NCI-H748 (cell line): ENCODE results near the gene MAST4.
A peak's percentile ranks its signal among the peaks of the same experiment; 100 is the strongest.

ENCODE experiments used
- DNase-seq: peaks from one replicate; lab custom pipeline; 2025; ENCODE audit not compliant: unreplicated experiment; lab: John Stamatoyannopoulos, UW

The MAST4 gene

DNA sequence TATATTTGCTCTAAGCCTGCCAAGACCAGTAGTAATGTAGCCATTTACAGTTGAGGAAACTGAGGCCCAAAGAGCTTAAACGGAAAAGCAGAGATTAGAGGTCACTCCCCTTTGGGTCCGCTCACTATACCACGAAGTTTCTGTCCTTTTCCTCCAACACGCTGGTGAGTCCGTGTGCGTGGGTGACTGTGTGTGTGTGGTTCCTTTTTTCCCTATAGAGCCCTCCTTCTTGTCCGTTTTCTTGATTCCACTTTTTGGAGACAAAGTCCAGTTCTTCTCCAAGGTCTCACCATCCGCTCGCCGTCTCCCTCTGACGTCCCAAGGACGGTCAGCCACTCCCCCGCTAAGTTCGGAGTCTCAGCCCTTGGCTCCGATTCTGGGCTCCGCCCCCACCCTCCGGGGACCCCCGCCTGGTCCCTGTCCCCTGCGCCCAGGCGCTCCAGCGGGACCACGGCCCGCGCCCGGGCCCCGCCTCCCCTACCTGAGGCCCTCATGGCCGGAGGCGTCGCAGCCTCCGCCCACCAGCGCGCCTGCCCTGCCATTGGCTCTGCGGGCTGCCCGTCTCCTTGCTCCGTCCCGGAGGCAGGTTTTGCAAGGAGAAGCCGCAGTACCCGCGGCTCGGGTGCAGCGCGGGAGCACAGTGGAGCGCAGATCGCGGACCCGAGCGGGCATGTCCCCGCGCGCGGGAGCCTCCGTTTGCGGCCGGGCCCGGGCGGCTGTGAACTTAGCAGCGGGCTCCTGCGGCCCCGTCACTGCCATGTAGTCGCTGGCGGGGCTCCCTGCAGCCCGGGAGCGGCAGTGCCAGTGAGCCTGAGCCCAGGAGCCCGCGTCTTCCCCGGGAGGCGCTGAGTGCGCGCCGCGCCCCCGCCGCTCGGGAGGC, at the start of gene MAST4:
MAST4 (plus strand) TSS at position 638 of the 880 bp plus-strand sequence. CDS start 263 bp downstream, outside the sequence.
- DNase-seq, result peak; percentile 97

DNA sequence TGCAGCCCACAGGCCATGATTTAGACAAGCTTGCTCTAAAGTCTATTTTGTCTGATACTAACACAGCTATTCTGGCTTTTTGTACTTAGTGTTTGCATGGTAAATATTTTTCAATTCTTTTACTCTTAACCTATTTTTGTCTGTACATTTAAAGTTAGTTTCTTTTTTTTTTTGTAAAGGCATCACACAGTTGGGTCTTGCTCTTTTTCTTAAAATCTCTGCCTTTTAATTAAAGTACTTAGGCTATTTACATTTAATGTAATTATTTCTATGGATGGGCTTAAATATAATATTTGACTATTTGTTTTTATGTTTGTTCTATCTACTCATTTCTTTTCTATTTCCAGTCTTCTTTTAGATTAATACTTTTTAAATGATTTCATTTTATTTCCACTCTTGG, 49.7 kb upstream of the MAST4 start:
- DNase-seq, result no peak

DNA sequence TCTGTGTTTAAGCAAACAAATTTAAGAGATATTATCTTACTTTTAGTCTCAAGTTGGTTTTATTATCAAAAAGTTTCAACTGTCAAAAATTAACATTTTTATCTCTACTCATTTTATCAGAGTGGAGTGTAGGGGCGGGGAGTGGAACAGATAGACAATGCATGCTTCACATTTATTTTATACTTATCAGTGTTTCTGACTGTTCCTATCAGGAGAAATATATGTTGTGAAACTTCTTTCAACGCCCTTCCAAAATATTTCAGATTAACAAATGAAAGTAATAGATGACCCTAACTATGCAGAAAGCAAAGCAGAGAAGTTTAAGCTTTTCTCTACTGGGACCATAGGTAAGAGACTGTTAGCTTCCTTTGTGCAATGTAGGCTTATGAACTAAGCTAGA, 44.9 kb upstream of the MAST4 start:
- DNase-seq, result no peak

DNA sequence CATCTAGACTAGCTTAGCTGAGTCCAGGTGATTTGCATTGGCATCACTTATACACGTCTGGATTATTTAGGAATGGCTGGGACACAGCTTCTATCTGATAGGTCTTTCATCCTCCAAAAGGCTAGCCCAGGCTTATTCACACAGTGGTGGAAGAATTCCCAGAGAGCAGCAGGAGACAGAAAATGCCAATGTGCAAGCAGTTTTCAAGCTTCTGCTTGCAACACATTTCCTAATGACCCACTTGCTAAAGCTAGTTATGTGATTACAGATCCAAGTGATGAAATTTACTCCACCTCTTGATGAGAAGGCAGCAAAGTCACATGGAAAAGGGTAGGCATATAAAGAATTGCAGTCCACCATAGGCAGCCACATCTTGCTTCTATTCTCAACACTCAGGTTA, 44.2 kb upstream of the MAST4 start:
- DNase-seq, result no peak

DNA sequence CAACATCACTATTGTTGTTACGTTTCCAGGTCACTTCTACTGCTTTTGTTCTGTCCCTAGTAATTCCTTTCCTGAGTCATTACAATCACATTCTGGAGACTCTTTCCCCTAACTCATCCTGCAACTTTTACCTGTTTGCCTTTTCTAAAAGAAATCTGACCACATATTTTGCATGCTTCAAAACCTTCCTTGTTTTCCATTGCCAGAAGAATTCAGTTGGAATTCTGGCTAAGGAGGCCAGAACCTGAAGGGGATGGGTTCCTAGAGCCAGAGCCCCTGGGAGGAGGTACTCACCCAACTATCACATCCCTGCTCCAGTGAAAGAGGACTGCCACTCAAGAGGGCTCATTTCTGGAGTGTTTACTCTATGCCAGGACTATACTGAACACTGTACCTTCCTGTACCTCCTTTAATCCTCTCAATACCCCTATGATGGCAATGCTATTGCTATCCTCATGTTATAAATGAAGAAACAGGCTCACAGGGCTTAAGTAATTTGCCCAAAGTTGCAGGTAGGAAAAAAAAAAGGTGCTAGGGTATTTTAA, 42.8 kb upstream of the MAST4 start:
- DNase-seq, result no peak

DNA sequence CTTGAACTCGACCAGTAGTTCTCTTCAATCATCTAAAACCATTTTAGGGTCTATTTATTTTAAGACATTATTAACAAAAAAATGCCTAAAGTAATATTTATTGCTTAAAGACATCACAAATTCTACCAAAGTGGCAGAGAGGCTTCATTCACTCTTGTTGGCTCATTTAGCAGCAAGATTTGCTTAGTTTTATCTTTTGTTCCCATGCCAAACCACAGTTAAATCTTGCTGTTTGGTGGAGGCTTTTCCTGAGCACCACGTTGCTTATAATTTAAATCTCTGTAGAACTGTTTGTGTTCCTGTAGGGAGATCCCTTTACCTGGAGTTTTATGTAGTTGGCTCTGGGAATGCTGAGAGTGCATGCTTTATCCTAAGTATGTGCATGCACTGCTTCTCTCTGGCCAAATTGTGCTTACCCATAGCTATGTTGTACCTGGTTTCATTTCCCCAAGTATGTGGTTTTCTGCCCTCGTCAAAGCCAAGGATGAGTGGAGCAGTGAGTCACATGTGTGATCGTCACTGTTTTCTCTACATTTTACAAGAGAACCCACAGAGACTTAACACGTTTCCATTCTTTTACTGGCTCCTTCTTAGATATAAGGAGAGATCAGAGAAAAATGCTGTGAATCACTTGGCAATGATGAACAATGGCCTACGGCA, 42.1 kb upstream of the MAST4 start:
- DNase-seq, result no peak

DNA sequence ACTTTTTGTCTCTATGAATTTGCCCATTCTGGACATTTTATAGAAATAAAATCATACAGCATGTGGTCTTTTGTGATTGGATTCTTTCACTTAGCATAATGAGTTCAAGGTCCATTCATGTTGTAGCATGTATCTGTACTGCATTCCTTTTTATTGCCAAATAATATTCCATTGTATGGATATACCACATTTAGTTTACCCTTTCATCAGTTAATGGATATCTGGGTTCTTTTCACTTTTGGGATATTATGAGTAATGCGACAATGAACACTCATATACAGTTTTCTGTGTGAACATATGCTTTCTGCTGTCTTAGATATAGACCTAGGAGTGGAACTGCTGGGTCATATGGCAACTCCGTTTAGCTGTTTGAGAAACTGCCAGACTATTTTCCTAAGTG, 41.3 kb upstream of the MAST4 start:
- no peak for DNase-seq

DNA sequence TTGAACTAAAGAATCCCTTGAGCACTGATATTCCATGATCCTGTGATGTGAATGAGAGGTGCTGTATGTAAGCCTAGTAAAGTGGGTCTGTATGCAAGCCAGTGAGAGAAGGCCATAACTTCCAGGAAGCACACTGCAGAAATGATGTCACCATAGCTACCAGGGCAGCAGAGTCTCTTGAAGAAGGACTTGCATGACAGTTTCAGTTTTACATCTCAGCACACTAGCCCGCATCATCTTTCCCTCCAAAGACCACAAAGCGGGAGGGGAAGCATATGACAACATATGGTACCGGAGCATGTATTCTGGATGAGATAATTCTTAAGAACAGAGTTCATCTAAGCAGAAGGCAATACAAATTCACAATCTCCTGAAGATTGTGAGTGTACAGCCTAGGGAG, 37.6 kb upstream of the MAST4 start:
- peak; percentile 14 for DNase-seq

DNA sequence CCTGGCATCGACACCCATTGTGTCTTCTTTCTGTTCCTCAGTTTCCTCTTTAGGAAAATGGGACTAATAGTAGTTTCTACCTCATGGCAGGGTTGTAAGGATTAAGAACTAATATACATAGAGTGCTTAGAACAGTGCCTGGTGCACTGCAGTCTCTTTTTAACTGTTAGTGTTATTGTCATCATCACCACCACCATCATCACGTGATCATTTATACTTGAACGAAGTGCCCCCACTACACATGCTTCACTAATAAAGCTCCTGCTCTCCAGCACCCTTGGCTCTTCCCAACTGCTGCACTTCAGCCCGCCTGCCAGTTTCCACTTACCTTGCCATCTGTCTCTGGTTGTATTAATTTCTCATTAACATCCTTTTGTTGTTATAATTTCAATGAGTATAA, 35.8 kb upstream of the MAST4 start:
- no peak for DNase-seq

DNA sequence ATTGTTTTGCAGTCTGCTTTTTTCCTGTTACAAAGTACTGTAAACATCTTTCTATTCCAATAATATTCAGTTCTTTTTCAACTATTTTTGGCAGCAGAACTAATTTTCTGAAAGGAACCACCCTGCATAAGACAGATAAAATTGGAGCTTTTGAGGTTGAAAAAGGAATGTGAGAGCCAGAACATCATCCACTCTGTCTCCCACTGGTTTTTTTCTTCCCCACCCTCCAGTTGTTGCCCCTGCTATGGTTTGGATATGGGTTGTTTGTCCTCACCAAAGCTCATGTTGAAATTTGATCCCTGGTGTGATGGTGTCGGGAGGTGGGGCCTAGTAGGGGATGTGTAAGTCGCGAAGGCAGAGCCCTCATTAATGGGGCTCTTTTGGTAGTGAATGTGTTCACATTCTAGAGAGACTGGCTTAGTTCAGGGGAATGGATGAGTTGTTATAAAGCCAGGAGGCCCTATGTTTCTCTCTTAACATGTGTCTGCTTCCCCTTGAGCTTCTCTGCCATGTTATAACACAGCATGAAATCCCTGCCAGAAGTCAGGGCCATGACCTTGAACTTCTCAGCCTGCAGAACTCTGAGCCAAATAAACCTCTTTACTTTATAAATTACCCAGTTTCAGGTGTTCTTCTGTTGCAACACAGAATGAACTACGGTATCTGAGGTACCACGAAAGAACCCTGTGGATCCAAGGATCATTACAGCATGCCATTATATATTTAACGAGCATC, 34.8 kb upstream of the MAST4 start:
- peak; percentile 57 for DNase-seq

DNA sequence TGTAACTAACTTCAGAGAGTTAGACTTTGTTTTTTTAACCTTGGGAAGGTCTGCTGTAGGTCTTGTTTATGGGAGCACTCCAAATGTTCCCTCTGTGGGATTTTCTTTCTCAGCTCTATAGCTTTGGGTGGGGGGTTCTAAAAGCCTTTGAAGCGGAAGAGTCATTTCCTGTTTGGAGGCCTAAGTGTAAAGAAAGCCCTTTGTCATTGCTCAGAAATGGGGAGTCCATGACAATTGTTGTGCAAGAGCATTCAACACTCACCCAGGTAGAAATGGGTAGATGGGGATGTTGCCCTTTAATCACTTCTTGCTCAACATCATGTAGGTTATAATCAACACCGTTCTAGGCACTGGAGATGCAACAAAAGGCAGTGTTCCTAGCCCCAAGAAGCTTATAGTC, 30.3 kb upstream of the MAST4 start:
- DNase-seq, result no peak

DNA sequence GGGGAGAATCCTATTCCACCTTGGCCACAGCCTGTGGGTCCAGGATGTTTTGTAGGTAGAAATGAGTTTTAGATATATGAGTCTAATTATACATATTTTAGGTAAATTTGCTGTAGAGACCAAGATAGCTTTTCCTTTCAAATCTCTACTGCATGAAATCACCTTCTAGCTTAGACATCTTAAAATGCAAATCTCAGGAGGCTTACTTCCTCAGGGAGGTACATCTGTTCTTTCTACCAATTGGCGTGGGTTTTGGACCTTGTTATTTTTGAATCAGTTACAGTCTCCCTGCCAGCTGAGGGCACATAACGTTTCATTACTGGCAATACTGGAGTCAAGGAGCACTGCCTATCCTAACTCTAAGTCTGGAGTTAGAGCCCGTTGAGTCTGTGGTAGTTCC, 28.7 kb upstream of the MAST4 start:
- DNase-seq, result no peak

DNA sequence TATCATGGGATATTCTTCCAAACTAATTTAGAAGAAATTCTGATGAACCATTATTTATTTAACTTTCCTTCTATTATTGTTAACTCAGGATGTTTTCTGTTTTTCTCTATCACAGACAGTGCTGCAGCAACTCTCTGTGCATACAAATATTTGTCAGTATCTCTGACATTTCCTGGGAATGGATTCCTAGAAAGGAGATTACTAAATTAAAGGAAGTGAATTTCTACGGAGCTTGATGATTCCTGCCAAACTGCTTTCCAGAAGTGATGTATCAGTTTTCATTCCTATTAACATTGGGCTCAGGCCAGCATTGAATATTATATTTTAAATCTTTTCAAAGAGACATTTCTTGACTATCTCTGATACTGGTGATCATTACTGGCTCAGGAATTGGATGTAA, 26.0 kb upstream of the MAST4 start:
- no peak for DNase-seq

DNA sequence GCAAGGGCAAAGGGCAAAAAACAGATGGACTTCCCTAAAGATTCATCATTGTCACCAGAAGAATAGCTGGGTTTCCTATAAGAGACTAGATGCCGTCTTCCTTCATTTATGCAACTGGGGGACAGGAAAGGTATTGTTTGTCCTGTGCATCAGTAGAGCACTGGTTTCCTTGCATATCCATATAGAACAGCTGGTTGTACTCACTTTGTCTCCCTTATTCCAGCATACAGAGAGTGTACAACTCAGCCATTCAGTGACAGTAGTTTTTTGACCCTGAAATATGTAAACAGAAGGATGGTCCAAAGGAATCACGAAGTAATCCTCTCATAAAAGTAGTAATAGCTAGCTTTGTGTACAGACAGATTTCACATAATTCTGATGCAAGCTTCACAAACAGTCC, 22.5 kb upstream of the MAST4 start:
- DNase-seq, result no peak

DNA sequence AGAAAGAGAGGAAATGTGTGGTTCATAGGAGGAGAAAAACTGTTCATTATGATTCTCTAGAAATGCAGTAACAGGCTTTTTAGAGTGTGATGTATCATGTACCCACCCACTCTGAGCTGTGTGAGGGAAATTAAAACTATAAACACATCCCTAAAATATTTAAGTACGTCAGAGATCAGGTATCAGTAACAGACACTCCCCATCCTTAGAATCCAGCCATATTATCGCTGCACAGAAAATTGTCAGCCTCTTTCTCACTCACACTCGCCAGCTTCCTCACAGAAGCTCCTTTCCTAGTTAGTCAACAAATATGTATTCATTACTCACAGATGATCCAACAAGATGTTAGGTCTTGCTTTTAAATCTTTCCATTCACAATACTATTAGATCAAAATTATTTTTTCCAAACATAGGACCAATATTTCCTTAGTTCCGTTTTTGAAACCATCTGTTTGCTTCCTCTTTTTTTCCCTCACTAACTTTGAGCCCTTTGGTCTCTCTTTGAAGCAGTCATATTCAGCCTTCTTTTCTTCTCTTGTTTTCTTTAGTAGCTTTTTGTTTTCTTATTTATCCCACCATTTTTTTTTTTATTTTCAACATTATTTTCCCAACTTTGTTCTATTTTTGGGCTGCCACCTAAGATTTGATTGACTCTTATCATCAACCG, 13.6 kb upstream of the MAST4 start:
- peak; percentile 71 for DNase-seq

DNA sequence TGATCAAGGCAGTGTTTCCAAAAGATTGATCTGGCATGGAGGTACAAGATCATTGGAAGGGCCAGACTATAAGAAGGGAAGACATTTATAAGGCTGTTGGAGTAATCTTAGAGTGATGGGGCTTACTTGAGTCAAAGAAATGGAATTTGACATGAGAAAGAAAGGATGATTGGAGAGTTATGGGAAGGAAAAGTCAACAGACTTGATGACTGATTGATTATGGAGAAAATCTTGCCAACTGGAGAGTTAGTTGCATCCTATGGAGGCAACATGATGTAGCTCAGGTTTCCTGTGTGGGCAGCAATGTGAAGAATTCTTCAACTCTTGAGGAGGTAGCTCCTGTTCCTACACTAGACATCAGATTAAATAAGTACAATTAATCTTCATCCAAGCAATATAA, 10.9 kb upstream of the MAST4 start:
- DNase-seq, result no peak

DNA sequence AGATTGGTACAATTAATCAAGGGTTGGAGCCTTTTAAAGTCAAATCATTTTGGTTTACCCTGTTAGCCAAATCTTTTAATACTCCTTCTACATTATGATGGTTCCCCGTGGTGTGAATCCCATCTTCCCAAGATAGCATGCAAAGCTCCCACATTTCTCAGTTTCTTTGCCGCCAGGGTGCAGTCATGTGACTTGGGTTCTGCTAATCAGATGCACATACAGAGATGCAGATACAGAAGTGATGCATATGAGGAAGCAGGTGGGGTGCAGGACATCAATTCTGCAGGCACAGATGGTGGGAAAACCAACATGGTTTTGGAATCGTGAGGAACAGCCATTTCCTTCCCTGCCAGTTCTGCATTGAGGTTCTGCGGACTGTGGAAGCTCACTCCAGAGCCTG, 8.4 kb upstream of the MAST4 start:
- no peak for DNase-seq

DNA sequence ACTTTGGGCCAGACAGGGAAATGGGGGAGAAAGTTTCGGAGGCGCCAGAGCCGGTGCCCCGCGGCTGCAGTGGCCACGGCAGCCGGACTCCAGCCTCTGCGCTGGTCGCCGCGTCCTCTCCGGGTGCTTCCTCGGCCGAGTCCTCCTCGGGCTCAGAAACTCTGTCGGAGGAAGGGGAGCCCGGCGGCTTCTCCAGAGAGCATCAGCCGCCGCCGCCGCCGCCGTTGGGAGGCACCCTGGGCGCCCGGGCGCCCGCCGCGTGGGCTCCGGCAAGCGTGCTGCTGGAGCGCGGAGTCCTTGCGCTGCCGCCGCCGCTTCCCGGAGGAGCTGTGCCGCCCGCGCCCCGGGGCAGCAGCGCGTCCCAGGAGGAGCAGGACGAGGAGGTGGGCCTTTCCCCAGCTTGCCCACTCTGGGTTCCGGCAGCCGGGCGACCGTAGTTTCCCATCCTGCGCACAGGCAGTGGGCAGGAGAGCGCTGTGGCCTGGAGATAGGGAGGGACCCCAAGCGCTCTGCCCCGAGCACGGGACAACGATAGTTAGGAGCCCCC, 516 bp downstream of the MAST4 start:
- peak; percentile 80 for DNase-seq

DNA sequence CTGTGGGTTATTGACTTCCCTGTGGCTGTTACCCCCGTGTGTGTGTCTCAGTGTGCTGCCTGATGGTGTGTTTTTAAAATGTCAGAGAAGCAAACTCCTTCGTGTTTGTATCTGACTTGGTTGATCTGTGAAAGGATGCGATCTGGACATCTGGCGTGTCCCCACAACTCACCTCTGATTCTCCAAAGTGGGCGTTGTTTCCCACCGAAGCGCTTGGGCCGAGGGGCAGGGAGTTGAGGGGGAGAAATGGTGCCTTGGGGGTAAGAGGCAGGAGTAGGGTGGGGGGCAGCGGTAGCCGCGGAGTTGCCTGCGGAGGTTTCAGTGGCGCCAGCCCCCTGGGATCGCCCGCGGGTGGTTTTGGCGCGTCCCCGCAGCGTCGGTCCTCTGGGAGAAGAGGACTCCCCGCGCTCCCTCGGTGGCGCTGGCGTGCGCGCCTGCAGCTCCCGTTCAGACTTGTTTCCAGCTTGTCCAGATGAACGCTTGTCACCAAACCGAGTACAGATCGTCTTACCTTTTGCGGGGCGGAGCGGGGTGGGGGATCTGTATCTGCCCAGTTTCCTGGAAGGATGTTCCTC, 1.1 kb downstream of the MAST4 start:
- DNase-seq, result peak; percentile 91

DNA sequence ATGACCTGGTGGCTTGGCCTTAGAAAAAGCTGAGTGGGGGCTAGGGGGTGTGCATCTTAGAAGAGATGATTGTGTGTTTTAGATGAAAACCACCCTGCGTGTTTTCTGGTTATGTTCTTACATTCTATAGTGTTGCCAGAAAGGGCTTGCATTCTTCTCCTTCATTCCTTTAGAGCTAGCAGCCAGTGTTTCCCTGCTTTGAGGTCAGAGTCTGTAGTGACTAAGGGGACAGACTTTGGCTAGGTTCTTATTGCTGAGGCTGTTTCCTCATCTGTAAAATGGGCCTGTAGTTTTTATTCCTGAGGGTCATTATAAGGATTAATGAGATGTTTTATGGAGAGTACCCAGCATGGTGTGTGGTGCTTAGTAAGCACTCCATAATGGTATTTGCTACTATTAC, 6.4 kb downstream of the MAST4 start:
- no peak for DNase-seq
